Midbrain (tissue), 1 donor: Measurements from ENCODE around the gene LHFPL2.

Source experiments
- DNase-seq: peaks from one replicate; lab custom pipeline; 2025; lab: John Stamatoyannopoulos, UW

Gene LHFPL2

DNA sequence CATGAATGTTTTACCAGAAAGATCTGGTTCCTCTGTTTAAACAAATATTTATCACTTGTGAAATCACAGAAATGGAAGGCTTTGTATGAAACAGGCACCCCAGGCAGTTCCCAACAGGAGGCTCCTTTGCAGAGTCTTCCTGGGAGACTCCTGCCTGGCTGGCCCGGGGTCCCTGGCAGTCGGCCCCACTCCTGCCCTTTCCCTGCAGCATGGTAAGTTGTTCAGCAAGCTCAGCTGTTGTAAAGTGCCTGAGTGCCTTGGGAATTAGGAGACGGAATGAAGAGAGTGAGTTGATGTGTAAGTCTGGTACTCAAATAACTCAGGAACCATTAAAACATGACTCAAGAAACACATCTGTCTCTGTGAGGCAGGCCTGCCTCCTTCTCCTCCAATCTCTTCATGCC lies 17.5 kb upstream of the LHFPL2 start:
- no peak for DNase-seq

DNA sequence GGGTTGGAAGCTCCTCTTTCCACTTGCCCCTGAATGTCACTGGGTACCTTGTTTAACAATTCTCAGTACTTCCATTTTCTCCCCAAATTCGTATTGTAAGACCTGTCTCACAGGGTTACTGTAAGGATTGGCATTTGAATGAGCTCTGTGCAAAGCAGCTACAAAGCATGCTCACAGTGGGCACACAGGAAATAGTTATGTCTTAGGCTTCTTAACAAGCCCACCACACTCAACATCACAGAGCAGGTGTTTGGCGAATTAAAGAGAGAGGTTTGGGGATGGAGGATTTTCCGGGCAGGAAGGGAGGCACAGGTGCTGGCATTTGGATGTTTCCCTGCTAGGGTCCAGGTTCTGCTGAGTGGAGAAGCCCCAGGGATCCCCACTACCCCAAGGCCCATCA lies 17.0 kb upstream of the LHFPL2 start:
- no peak for DNase-seq

DNA sequence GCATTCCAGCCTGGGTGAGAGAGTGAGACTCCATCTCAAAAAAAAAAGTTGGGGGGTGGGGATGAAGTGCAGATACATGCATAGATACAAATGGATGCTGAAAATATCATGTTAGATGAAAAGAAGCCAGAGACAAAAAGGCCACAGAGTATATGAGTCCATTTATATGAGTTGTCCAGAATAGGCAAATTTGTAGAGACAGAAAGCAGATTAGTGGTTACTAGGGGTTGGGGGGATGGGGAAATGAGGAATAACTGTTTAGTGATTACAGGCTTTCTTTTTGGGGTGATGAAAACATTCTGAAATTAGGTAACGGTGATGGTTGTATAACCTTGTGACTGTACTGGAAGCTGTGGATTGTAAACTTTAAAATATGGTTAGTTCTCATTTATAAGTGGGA lies 13.8 kb upstream of the LHFPL2 start:
- DNase-seq = no peak

DNA sequence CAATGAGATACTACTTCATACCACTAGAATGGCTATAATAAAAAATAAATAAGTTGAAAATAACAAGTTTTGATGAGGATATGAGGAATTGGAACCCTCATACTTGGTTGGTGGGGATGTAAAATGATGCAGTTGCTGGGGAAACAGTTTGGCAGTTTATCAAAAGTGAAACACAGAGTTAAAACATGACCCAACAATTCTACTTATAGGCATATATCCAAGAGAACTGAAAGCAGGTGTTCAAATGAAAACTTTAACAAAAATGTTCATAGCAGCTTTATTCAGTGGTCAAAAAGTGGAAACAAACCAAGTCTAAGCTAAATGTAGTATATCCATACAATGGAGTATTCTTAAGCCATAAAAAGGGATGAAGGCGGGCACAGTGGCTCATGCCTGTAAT lies 13.1 kb upstream of the LHFPL2 start:
- no peak for DNase-seq

DNA sequence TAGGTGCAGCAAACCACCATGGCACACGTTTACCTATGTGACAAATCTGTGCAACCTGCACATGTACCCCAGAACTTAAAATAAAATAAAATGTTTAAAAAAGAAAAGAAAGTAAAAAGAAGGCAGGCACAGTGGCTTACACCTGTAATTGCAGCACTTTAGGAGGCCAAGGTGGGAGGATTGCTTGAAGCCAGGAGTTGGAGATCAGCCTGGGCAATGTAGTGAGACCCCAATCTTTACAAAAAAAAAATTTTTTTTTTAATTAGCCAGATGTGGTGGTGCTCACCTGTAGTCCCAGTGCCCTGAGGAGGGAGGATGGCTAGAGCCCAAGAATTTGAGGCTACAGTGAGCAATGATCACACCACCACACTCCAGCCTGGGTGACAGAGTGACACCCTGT lies 12.5 kb upstream of the LHFPL2 start:
- DNase-seq = no peak

DNA sequence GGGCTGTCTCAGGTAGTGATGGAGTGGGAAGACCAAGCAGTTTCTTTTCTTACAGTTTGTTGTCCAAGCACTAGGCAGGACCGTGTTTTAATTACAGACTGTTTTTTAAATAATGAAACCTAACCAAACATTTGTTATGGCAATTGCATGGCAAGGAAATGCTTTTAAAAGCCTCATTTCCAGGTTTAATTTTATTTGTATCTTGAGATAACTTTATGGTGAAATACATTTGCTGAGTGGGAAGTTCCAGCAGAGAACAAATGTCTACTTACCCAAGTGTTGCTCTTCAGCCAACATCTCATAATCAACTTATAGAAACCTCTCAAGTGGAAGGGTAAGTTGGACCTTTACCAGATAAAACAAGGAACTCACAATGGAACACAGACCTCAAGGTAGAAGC lies 11.8 kb upstream of the LHFPL2 start:
- no peak for DNase-seq

DNA sequence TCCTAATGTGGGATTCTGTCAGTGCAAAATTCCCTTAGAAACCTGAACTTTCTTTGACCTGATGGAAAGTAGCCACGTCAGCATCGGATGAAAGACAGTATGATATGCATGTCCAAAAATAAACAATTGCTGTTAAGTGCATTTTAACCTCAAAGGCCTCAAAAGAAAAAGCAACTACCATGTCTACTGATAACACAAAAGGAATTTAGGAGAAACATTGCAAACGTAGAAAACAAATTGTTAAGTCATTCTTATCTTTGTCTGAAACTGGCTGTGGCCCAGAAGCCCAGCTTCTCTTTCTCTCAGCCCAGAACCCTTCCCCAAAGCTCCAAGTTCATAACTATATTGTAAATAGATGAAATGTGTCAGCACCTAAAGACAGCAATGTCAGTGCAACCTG lies 11.1 kb upstream of the LHFPL2 start:
- DNase-seq = no peak

DNA sequence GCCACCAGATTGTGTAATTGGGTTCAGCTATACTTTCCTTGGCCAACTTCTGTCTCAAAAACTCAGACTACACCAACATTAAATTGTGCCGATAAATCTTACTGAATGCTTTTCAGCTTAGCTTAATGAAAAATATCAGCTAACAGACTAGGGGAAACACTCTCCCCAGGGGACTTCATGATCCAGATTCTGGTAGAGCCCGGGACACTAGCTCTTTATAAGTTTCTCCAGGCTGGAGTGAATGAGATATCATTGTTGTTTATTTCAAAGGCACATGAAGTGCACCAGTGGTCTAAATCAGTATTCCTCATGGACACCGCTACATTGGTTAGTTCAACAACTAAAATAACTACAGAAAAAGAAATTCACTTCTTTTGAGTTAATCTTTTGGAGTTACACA lies 10.5 kb upstream of the LHFPL2 start:
- DNase-seq = no peak

DNA sequence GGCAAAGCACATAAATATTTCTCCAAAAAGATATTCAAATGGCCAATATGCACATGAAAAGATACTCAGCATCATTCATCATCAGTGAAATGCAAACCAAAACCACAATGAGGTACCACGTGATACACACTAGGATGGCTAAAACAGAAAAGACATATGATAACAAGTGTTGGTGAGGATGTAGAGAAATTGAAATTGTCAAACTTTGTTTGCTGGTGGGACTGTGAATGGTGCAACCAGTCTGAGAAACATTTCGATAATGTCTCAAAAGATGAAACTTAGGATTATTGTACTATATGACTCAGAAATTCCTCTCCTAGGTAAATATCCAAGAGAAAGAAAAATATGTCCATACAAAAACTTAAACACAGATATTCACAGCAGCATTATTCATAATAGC lies 8.6 kb upstream of the LHFPL2 start:
- no peak for DNase-seq

DNA sequence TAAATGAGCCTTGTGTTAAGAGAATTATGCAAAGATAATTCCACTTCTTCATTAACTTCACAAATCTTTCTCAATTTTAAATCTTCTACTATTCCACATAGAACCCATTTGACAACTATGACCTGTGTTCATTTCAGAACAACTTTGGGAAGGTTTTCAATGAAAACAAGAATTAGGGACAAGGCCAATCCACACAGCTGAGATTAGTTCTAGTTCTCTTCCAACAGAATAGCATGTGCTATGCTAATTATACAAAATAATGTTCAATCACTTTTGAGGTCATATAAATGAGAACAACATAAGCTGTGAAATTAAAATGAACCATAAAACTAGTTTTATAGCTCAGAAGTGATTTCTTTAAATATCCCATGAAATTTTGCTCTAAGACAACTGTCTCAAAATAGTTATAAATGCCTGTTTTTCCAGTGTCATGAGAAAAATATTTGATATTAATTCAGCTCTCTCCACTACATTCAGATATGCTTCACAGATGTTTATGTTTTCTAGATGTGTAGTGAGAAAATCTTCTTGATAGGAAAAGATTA lies 7.2 kb upstream of the LHFPL2 start:
- no peak for DNase-seq

DNA sequence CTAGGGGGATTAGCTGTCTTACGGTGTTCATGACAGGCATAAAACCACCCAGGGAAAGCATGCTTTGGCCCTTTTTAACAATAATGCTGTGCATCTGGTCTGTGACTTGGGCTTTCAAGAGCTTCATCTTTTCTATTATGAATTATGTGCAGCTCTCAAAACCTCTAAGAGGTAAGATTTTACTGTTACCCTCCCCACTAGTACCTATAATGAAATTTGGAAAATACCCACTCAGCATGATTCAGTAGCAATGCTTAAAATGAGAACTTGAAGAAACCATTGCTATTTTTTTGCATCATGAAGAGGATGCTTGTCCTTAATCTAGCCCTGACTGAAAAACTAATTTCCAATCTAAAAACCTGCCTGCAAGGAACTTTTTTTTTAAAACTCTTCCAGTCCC lies 5.8 kb upstream of the LHFPL2 start:
- DNase-seq = no peak

DNA sequence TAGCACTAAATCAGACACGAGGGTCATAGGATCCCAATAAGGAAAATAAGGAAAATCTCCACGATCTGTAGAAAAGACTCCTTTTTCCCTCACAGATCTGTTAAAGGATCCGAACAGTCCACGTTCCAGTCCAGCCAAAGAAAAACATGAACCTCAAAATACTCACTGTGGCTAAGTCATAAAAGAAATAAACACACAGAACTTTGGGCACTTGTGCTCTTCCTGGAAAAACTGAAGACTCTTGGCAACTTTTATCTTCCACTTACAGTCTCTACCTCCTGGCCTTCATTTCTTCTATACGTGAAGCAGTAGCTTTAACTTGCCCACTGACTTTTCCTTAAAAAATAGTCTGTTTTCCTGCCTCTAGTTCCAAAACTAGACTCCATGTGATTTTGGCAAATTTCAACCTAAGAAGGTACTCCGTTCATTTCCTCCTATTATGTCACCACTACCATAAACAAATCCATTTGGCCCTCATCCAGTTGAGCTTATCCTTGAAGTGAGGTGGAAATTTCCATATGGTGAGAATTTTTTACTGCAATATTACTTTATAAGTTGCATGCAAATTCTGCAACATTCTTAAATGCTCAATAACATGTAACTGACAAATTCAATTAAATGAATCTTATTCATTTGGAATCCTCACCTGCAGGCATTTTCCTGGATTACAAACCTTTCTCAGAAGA lies 5.3 kb upstream of the LHFPL2 start:
- no peak for DNase-seq

DNA sequence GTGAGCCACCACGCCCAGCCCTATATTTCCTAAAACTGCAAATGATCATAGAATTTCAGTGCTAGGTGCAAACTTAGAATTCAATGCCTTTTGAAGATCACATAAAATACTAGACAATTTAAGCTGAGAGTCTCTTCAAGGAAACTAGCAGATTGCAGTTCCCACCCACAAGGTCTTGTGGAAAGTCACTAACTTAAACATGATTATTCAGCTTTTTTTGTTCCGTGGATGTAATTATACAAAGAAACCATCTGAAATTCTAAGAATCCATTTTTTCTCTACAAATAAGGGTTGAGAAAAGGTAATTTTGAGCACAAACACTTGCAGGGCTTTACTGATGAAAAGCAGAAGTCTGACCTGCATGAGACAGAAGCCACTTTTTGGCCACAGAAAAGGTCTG lies 4.5 kb upstream of the LHFPL2 start:
- no peak for DNase-seq

DNA sequence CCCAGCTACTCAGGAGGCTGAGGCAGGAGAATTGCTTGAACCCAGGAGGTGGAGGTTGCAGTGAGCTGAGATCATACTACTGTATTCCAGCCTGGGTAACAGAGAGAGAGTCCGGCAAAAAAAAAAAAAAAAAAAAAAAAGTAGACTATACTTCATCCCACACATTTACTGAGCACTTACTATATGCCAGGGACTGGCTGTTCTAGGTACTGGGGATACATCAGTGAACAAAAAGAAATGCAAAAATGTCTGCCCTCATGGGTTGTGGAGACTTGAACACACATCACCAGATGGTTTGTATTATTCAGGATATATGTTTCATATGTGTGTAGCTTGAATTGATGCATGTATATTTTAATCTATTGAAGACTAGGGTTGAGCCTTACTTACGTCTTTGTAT lies 2.9 kb upstream of the LHFPL2 start:
- DNase-seq = no peak

DNA sequence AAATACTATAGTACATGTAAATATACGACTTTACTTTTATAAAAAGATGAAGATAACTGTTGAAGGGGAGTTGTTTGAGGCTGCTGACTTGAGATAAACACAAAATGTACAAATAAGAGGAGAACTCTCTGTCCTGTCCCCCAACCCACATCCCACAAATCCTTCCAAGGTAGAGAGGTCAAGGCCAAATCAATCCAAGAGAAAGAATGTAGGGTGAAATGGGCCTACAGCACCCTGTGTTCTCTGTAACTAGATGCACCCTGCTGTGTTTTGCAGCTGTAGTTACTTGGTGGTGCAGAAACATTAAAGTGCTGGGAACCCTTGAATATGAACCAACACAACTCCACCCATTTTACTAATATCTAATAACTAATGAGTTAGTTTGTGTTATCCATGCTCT lies 2.0 kb upstream of the LHFPL2 start:
- DNase-seq = no peak

DNA sequence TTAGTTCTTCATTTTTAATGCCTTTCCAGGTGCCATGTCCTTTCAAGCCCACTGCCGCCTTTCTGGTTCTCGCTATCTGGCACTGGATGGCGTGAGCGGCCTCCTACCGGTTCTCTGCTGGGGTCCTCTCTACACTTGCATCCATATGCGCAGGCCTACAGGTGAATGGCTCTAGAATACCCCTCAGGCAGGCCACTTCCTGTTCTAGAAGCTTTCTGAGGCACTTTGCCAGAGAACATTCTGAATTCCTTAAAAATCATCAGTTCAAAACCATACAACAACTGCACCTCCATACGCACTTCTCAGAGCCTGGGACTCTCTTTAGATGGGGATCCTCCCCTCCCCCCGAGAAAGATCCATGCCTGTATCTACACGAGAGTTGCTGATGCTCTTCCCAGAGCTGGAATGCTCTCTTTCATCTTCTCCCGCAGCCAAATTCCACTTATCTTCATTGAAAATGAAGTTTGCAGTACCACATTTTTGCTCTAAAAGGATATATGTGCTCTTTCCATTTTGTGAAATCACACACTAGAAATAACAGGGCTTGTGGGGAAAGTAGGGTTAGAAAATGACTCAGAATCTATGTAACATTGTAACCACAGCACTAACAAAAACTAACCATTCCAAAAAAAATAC lies 1.4 kb upstream of the LHFPL2 start:
- no peak for DNase-seq

DNA sequence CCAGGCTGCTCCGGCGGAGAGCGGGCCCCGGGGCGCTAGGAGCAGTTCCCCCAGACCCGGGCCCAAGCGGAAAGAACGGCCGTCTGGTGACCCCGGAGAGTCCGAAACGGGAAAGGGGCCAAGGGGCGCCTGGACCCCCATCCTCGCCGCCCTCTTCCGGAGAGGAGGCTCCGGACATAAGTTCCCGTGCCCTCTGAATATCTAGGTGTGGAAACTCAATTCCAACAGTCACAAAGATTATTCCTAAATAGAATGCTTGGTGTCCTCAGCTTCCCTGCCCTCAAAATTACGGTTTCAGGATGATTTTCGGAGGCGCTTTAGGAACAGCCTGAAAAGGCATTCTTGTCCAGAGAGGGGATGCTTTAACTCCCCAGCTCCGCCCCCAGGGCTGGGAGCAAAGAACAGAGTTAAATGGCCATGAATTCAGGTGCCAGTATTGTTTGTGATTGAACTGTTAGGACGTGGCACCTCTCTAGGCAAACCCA lies 681 bp upstream of the LHFPL2 start:
- DNase-seq = no peak

DNA sequence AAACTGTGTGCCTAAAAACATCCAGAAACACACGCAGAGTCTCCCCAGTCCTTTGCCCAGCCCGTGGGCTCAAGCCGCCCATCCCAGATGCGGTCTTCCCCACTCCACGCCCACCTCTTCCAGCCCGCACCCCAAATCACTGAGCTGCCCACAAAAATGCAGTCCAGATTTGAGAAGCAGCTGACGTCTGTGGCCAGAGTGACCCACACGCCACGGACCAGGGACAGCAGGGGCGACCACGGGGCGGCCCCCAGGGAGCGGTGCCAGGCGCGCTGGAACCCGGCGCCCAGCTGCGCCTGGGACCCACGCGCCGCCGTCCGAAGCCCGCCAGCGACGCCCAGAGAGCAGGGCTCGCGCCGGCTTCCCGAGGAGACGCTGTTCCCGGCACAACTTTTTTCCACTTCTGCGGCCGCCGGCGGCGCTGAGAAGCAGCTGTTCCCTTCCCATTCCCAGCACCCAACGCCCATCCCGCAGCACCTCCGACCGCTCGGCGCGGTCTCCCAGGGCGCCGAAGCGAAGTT lies 674 bp downstream of the LHFPL2 start:
- peak; percentile 61 for DNase-seq

DNA sequence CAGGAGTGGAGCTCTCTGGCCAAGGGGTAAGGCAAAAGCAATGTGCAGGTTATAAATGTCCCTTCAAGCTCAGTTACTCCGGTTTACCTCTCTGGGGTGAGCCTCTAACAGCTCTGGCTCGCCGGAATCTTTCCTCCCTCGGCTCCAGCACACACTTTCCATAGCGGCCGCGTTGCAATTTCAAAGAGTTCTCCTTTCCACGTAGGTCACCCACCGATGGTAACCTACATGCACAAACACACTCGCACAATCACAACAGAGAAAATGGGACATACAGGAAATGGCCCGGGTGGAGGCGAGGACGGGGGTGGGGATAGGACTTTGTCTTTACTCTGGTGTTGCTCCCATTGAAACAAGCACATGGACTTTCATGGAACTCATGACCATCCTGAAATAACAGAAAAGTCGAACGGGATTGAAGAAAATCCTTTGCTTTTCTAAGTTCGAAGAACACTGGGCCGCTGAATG lies 1.2 kb downstream of the LHFPL2 start:
- DNase-seq = no peak

DNA sequence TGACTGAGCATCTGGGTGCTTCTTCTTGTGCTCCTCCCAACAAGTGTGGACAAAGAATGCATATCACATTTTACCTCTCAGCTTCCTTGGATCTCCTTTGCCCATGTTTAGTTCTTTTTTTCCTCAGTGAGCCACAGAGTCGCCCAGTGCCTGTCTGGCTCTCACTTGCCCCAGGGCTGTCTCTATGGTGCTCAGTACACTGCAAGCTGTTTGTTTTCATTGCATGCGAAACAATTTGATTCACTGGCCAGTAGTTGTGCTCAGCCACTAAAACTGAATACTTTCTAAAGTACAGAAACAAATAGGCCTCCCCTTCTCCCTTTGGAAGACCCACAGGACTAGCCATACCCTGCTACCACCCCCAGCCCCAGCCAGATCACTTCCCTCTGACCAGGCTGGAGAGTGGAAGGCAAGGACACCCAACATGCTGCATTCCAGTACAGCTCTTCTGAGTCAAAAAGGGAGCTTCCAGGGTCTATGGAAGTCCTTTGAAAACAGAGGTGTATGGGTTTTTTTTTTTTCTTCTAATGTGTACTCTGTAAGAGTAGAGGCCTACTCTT lies 3.8 kb downstream of the LHFPL2 start:
- DNase-seq = no peak

DNA sequence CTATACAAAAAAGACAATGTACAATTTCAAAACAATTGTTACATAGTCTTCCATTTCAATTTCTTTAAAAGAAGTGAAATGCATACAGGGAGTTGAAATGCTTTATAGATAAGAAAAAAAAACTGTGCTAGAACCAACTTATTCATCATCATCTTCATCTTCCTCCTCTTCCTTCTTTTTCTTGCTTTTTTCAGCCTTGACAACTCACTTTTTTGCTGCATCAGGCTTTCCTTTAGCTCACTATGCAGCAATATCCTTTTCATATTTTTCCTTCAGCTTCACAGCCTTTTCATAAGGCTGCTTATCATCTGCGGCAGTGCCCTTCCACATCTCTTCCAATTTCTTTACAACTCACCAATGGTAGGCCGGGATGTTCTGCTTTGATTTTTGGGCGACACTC lies 4.4 kb downstream of the LHFPL2 start:
- DNase-seq = no peak

DNA sequence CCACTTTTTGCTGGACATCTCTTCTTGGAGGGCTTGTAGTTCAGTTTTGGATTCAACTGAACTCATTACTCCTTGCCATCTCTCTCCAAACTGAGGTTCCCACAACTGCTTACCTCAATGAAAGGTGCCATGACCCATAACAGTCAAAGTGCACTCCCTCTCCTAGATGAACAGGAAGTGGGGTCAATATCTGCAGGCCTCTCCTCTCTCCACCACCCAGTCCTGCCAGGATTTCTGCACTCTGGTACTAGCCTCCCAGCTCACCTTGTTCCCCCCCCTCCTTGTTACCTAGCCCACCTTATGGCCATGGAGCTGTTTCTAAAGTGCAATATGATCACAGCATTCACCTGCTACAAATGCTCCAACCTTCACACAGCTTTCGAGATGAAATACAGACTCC lies 5.9 kb downstream of the LHFPL2 start:
- DNase-seq = no peak
